Urinary bladder (tissue), 4 donors: ENCODE results near the gene CUL4A. TPM values are rescaled to one million over a fixed set of nuclear protein-coding genes. Genes with fewer than 3 reads are reported as not detected.

Experiments
- DNase-seq: peaks from one replicate; pipeline ENCODE4 v3.0.0-alpha.2; 2015; ENCODE audit errors: extremely low spot score
- H3K27ac ChIP-seq: one replicate; pipeline ENCODE4 v1.5.1; 2013; ENCODE audit warnings: low read depth, mild to moderate bottlenecking, moderate library complexity
- H3K36me3 ChIP-seq: one replicate; pipeline ENCODE4 v1.6.1; 2013; ENCODE audit warnings: mild to moderate bottlenecking, moderate library complexity; ENCODE audit not compliant: insufficient read depth
- H3K4me1 ChIP-seq: one replicate; pipeline ENCODE4 v1.6.1; 2013; ENCODE audit warnings: mild to moderate bottlenecking, moderate library complexity; ENCODE audit not compliant: insufficient read depth
- H3K4me3 ChIP-seq: one replicate; pipeline ENCODE4 v1.5.1; 2013; ENCODE audit warnings: low read depth, low read length
- WGBS: extraction: QIAGEN DNeasy Blood & Tissue Kit; methylation state at CpG from one replicate; pipeline ENCODE4 v1.1.7; 2013; 5-methylcytosine and 5-hydroxymethylcytosine counted together
- polyA plus RNA-seq: library from polyadenylated mRNA; stranded (reverse); fragments of 200-250 nt; gene quantifications from one replicate; pipeline ENCODE4 v1.2.3, GENCODE V29; 2013
- total RNA-seq: library from RNA; depleted of rRNA; stranded (reverse); fragments of >200 nt; gene quantifications from one replicate; pipeline ENCODE4 v1.2.3, GENCODE V29; 2014
- donor health status: healthy with polysubstance abuse.
- donor health status: healthy.

CUL4A gene
- total and polyA plus RNA-seq, 2 donors, result 44.2 to 83.0 TPM

DNA sequence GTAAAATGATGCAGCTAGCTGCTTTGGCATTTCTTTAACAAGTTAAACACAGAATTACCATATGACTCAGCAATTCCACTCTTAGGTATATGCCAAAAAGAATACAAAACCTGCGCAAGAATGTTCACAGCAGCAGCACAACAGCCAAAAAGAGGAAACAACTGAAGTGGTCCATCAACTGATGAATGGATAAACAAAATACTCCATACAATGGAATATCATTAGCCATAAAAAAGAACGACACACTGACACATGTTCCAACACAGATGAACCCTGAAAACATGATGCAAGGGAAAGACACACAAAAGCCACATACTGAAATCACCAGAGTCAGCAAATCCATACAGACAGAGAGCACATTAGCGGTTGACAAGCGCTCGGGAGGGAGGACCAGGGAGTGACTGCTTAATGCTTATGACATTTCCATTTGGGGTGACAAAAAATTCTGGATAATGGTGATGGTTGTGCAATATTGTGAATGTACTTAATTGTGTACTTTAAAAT lies 3.9 kb upstream of the CUL4A start:
- Histone ChIP-seq H3K4me1 (no peaks in the 10 kb centered on the region), H3K27ac (no peak overlapping the region), H3K36me3 (no peaks in the 10 kb centered on the region), H3K4me3 (no peak overlapping the region)
- no peak for DNase-seq
- WGBS, result 78% methylated on average over 5 of the region's 5 CpGs

GRCh38 chr13:113207460-113207859 lies 2.0 kb upstream of the CUL4A start:
- H3K27ac ChIP-seq, result no peak overlapping the region
- H3K4me3 ChIP-seq, result peak overlapping the region; percentile 97
- H3K36me3 ChIP-seq, result no peaks in the 10 kb centered on the region
- DNase-seq, result no peak
- WGBS, result 46% methylated on average over 3 of the region's 3 CpGs
- no peaks in the 10 kb centered on the region for H3K4me1 ChIP-seq

- Histone ChIP-seq H3K36me3 (no peaks in the 10 kb centered on the region), H3K4me3 (peak overlapping the region; percentile 97), H3K27ac (peak overlapping the region; percentile 97), H3K4me1 (no peaks in the 10 kb centered on the region)
- DNase-seq, result no peak
- under 1% methylated on average over 44 of the region's 44 CpGs for WGBS
Measured at GRCh38 chr13:113207890-113208420, 1.5 kb upstream of the CUL4A start.

- Histone ChIP-seq H3K4me1 (no peaks in the 10 kb centered on the region), H3K4me3 (peak within 1 kb of the TSS; percentile 97), H3K36me3 (no peaks in the 10 kb centered on the region), H3K27ac (peak within 1 kb of the TSS; percentile 97)
- under 1% methylated on average over 97 of the region's 103 CpGs for WGBS
- peak; percentile 84 for DNase-seq
Measured at GRCh38 chr13:113208421-113209335, 735 bp upstream of the CUL4A start, which contains the start of gene PCID2. Gene PCID2 (minus strand): TSS chr13:113208669. CDS start chr13:113208634, 35 bp downstream.

DNA sequence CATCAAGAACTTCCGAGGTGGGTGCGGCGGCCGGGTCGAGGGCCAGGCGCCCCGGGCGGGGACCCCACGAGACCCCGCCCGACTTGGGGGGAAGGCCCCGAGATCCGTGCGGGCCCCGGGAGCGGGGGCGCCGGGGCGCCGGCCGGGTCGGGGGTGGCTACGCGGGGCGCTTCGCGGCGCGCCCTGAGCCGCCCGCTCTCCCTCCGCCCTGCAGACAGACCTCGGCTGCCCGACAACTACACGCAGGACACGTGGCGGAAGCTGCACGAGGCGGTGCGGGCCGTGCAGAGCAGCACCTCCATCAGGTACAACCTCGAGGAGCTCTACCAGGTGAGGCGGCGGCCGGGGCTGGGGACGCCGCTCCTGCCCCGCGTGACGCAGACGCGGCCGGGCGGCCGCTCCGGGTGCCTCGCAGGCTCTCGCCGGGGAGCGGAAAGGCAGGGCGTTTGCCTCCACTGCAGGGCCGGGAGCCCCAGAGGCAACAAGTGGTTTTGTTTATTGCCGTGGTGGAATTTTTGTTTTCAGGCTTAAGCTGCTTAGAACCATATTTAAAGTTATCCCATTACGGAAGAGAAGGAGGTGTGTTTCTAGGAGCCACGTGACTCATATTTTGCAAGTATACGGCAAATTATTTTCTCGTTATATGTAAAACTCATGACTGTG lies 477 bp downstream of the CUL4A start:
- WGBS, result under 1% methylated on average over 67 of the region's 67 CpGs
- Histone ChIP-seq H3K27ac (peak overlapping the region; percentile 97), H3K4me1 (no peaks in the 10 kb centered on the region), H3K4me3 (peak overlapping the region; percentile 97), H3K36me3 (no peaks in the 10 kb centered on the region)
- no peak for DNase-seq

- Histone ChIP-seq H3K27ac (no peak overlapping the region), H3K36me3 (no peaks in the 10 kb centered on the region), H3K4me3 (no peak overlapping the region), H3K4me1 (no peaks in the 10 kb centered on the region)
- DNase-seq, result no peak
- WGBS, result 91% methylated on average over 6 of the region's 6 CpGs
Measured at GRCh38 chr13:113210833-113211232, 1.4 kb downstream of the CUL4A start.

- 96% methylated on average over 10 of the region's 10 CpGs for WGBS
- Histone ChIP-seq H3K4me3 (no peak overlapping the region), H3K36me3 (no peaks in the 10 kb centered on the region), H3K4me1 (no peaks in the 10 kb centered on the region), H3K27ac (no peak overlapping the region)
- DNase-seq, result no peak
Measured at GRCh38 chr13:113211774-113212173, 2.4 kb downstream of the CUL4A start.

GRCh38 chr13:113216254-113217048 lies 7.0 kb downstream of the CUL4A start:
- 27% methylated on average over 7 of the region's 7 CpGs for WGBS
- Histone ChIP-seq H3K27ac (no peak overlapping the region), H3K4me1 (no peaks in the 10 kb centered on the region), H3K36me3 (no peaks in the 10 kb centered on the region), H3K4me3 (no peak overlapping the region)
- no peak for DNase-seq

DNA sequence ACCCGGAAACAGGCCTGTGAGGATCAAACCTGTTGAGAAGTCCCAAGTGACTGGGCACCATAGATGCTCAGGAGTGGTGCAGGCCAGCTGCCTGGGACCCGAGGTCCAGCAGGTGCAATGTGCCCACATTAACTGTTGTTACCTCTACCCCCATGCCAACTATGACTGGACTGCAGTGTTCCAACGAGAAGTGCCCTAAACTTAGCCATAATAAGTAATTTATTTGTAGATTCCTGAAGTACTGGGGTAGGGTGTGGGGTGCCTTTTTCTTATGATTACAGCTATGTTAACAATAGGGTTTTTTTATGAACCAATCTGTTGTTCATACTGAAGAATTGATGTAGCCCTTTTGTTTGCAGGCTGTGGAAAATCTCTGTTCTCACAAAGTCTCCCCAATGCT lies 9.2 kb downstream of the CUL4A start:
- 81% methylated on average over 3 of the region's 3 CpGs for WGBS
- no peak for DNase-seq
- Histone ChIP-seq H3K36me3 (no peaks in the 10 kb centered on the region), H3K27ac (no peak overlapping the region), H3K4me3 (no peak overlapping the region), H3K4me1 (no peaks in the 10 kb centered on the region)

DNA sequence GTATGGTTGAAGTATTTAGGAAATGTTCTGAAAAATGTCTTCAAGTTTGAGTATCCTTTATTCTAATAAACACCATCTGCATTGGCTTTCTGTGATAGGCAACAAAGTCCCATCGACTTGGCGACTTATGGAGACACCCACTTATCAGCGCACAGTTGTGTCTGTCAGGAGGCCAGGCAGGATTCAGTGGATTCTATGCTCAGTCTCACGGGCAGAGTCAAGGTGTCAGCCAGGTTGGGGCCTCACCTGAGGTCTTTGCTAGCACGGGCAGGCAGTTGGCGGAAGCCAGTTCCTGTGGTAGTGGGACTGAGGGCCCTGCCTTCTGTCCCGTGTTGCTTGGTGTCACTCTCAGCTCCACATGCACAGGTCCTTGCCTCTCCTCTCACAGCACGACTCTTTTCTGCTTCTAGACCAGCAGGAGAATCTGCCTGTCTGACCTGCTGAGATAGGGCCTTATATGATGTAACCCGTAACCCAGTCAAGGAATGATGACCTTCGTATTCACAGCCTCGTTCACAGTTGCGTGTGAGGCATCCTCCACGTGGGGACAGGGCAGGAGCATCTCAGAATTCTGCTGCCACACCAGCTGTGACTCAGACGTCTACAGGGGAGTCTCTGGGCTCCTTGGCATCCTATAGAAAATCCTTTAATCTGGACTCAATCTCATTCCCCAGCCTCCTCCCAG lies 10.0 kb downstream of the CUL4A start:
- 84% methylated on average over 14 of the region's 14 CpGs for WGBS
- H3K27ac ChIP-seq, result no peak overlapping the region
- no peak for DNase-seq
- H3K4me1 ChIP-seq, result no peaks in the 10 kb centered on the region
- no peak overlapping the region for H3K4me3 ChIP-seq
- no peaks in the 10 kb centered on the region for H3K36me3 ChIP-seq

- H3K4me1 ChIP-seq, result no peaks in the 10 kb centered on the region
- WGBS, result 73% methylated on average over 13 of the region's 13 CpGs
- H3K4me3 ChIP-seq, result no peak overlapping the region
- no peaks in the 10 kb centered on the region for H3K36me3 ChIP-seq
- DNase-seq, result no peak
- no peak overlapping the region for H3K27ac ChIP-seq
Measured at GRCh38 chr13:113220141-113220598, 10.8 kb downstream of the CUL4A start.

DNA sequence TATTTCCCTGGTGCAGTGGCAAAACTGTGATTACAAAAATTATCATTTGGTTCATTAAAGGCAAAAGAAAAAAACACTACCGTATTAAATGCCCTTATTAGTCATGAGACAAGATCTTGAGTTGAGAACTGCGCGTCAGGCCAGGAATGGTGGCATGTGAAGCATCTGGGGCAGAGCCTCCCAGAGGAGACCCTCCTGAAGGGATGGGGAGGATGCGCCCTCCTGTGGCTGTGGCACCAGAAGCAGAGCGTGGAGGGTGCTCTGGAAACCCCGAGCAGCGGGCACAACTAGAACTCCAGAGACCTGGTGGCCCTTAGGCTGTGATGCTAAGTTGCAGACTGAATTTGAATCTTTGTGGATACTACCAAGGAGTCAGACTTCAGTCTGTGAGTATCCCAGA lies 11.5 kb downstream of the CUL4A start:
- no peaks in the 10 kb centered on the region for H3K36me3 ChIP-seq
- no peak for DNase-seq
- WGBS, result 92% methylated on average over 7 of the region's 7 CpGs

More for the DNA sequence above, 11.5 kb downstream of the CUL4A start:
- H3K4me1 ChIP-seq, result no peaks in the 10 kb centered on the region
- no peak overlapping the region for H3K4me3 ChIP-seq
- H3K27ac ChIP-seq, result no peak overlapping the region
